SJSA1 (cell line): ENCODE measurements around the gene PRSS50. TPM values are rescaled to one million over a fixed set of nuclear protein-coding genes. Genes with fewer than 3 reads are reported as not detected.
A peak's percentile ranks its signal among the peaks of the same experiment; 100 is the strongest.

Source experiments
- DNase-seq, 2 experiments: peaks; one replicate each; pipeline ENCODE4 v3.0.0-alpha.2; 2015 to 2020; ENCODE audit warnings: low spot score in 2 of 2, low read depth in 1 of 2
- H3K27ac ChIP-seq: fragments of 250-450 bp; sonication (Bioruptor Pico); 2 replicates; pipeline ENCODE4 v1.5.1; 2020; ENCODE audit warnings: mild to moderate bottlenecking, moderate library complexity
- H3K27me3 ChIP-seq: fragments of 250-450 bp; sonication (Bioruptor Pico); replicated peaks from 2 replicates; pipeline ENCODE4 v1.5.1; 2020; ENCODE audit warnings: mild to moderate bottlenecking, moderate library complexity
- H3K36me3 ChIP-seq: fragments of 250-450 bp; sonication (Bioruptor Pico); 2 replicates; pipeline ENCODE4 v1.5.1; 2020; ENCODE audit warnings: mild to moderate bottlenecking
- H3K4me1 ChIP-seq: fragments of 250-450 bp; sonication (Bioruptor Pico); replicated peaks from 2 replicates; pipeline ENCODE4 v1.6.1; 2021; ENCODE audit warnings: mild to moderate bottlenecking
- H3K4me3 ChIP-seq: fragments of 250-450 bp; sonication (Bioruptor Pico); 2 replicates; pipeline ENCODE4 v1.5.1; 2020; ENCODE audit warnings: mild to moderate bottlenecking
- H3K9me3 ChIP-seq: fragments of 250-450 bp; sonication (Bioruptor Pico); replicated peaks from 2 replicates; pipeline ENCODE4 v1.5.1; 2020; ENCODE audit warnings: mild to moderate bottlenecking
- total RNA-seq: library from RNA; depleted of rRNA; stranded (reverse); fragments of >200 nt; shearing (Covaris generic); gene quantifications from 2 replicates; pipeline ENCODE4 v1.2.3, GENCODE V29; 2014; rRNA removed

The PRSS50 gene
- total RNA-seq, 1 experiment from 2014 or later, result not detected

- peaks cover 19% of the 10 kb centered on the region for H3K4me1 ChIP-seq
Observed at GRCh38 chr3:46662771-46663551, 54.7 kb downstream of the PRSS50 start.

More at GRCh38 chr3:46662771-46663551, 54.7 kb downstream of the PRSS50 start:
- peak; percentile 57 to 62 for DNase-seq
- Histone ChIP-seq H3K4me3 (no peak overlapping the region), H3K36me3 (no peaks in the 10 kb centered on the region), H3K27me3 (no peaks in the 10 kb centered on the region), H3K9me3 (no peaks in the 10 kb centered on the region), H3K27ac (no peak overlapping the region)

Other genes starting within 250 kb of the PRSS50 start
- not detected in 2 replicates for gene RTP3, start 219.9 kb downstream of the PRSS50 start, total RNA-seq
- 0.61 and 2.8 TPM in 2 replicates for gene LRRC2, start 151.6 kb downstream of the PRSS50 start, total RNA-seq
- not detected in 2 replicates for gene FAM240A, start 105.3 kb downstream of the PRSS50 start, total RNA-seq
- gene ALS2CL, start 24.2 kb downstream of the PRSS50 start, total RNA-seq, result 0.37 TPM in 1 of 2 replicates, not detected in the other
- not detected in 2 replicates for gene TMIE, start 16.5 kb downstream of the PRSS50 start, total RNA-seq
- not detected in 2 replicates for gene MYL3, start 145.6 kb upstream of the PRSS50 start, total RNA-seq
- not detected in 2 replicates for gene PTH1R, start 159.9 kb upstream of the PRSS50 start, total RNA-seq